ENCODE measurements around the gene ADAMTSL2.

The ADAMTSL2 gene

GRCh38 chr9:133608889-133609288 is 74.4 kb downstream of the ADAMTSL2 start:
- no peak for DNase-seq

GRCh38 chr9:133609311-133610098 is 75.0 kb downstream of the ADAMTSL2 start, which contains the start of gene FAM163B:
FAM163B (minus strand) TSS chr9:133609389; CDS start chr9:133580223, 29,166 bp downstream.
- no peak for DNase-seq

GRCh38 chr9:133610845-133611244 is 76.3 kb downstream of the ADAMTSL2 start:
- no peak for DNase-seq

GRCh38 chr9:133612051-133612450 is 77.5 kb downstream of the ADAMTSL2 start:
- no peak for DNase-seq

GRCh38 chr9:133612816-133613215 is 78.3 kb downstream of the ADAMTSL2 start:
- no peak for DNase-seq

GRCh38 chr9:133613432-133613831 is 78.9 kb downstream of the ADAMTSL2 start:
- no peak for DNase-seq

- DNase-seq: no peak
Observed at GRCh38 chr9:133614056-133614455, 79.6 kb downstream of the ADAMTSL2 start.

- no peak for DNase-seq
Observed at GRCh38 chr9:133614678-133615077, 80.2 kb downstream of the ADAMTSL2 start.

GRCh38 chr9:133615186-133615585 is 80.7 kb downstream of the ADAMTSL2 start:
- no peak for DNase-seq

- no peak for DNase-seq
Observed at GRCh38 chr9:133615606-133616188, 81.2 kb downstream of the ADAMTSL2 start.

GRCh38 chr9:133616643-133617405 is 82.3 kb downstream of the ADAMTSL2 start:
- DNase-seq: no peak

- DNase-seq: no peak
Observed at GRCh38 chr9:133618726-133619125, 84.2 kb downstream of the ADAMTSL2 start.

- DNase-seq: peak; percentile 19
Observed at GRCh38 chr9:133619791-133620190, 85.3 kb downstream of the ADAMTSL2 start.

GRCh38 chr9:133621725-133622267 is 87.3 kb downstream of the ADAMTSL2 start:
- DNase-seq: no peak

- no peak for DNase-seq
Observed at GRCh38 chr9:133622555-133622954, 88.1 kb downstream of the ADAMTSL2 start.
